Activated CD8-positive, alpha-beta memory T cell treated with anti-CD3 and anti-CD28 coated beads, Interleukin-2, amount 50 U/mL, for 1 hour (primary cell): Measurements from ENCODE around the gene KRTAP10-7.
"Not testable (repeated sequence)": the region's sequence is repeated elsewhere in the genome, so short reads cannot be mapped to it uniquely, and the experiment has no call there.

Experiments
- DNase-seq: peaks from one replicate; pipeline ENCODE4 v3.0.0-alpha.2; 2020; ENCODE audit errors: extremely low read depth

KRTAP10-7 gene

DNA sequence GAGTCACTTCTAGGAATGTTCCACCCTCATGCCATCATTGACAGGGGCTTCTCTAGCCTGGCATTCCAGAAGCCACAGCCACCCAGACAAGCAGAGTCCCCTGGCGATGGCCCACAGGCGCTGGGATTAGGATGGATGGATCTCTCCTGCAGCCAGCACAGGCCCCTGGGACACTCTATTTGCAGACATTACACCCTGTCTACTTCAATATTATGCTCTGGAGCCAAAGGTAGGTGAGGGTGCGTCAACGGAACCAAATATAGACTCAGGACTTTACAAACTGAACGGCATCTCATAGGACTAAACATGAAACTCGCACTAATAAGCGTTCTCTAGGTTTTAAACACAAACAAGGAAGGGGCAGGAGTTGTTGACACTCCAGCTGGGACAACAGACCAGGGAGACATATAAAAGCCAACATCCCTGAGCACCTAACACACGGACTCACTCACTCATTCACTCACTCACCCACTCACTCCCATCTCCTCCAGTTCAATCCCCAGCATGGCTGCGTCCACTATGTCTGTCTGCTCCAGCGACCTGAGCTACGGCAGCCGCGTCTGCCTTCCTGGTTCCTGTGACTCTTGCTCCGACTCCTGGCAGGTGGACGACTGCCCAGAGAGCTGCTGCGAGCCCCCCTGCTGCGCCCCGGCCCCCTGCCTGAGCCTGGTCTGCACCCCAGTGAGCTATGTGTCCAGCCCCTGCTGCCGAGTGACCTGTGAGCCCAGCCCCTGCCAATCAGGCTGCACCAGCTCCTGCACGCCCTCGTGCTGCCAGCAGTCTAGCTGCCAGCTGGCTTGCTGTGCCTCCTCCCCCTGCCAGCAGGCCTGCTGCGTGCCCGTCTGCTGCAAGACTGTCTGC lies at the start of gene KRTAP10-7:
KRTAP10-7 (plus strand) TSS at position 480 of the 861 bp plus-strand sequence; CDS start at position 505, 25 bp downstream.
- DNase-seq, result not testable (repeated sequence)

DNA sequence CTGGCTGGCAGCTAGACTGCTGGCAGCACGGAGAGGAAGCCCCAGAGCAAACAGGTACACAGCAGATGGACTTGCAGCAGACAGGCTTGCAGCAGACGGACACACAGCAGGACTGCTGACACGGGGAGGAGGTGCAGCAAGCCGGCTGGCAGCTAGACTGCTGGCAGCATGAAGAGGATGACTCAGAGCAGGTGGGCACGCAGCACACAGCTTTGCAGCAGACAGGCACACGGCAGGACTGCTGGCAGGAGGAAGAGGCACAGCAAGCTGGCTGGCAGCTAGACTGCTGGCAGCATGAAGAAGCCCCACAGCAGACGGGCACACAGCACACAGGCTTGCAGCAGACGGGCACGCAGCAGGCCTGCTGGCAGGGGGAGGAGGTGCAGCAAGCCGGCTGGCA lies 49.6 kb upstream of the KRTAP10-7 start:
- DNase-seq, result no peak

DNA sequence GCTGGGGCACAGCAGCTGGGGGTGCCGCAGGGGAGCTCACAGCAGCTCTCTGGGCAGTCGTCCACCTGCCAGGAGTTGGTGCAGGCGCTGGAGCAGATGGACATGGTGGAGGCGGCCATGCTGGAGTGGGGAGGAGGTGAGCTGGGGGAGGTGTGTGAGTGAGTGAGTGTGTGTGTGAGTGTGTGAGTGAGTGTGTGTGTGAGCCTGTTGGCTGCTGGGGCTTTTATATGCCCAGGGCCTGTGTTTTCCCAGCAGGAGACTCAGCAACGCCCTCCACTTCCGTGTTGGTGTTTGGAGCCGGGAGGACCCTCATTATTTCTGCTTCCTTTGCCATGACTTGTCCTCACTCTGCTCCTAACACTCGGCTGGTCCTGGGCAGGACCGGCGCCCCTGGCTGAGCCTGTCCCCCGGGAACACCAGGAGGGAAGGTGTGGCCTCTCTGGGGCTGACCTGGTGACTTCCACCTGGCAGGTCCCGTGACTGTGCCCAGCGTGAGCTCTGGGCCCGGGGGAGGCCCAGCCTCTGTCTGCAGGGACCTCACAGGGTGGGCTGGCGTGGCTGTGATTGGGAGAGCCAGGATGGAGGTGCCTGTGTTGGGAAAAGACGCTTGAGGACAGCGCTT lies 48.9 kb upstream of the KRTAP10-7 start, which contains the start of gene KRTAP10-2:
KRTAP10-2 (minus strand) TSS at position 166 of the 622 bp plus-strand sequence; CDS start at position 119, 47 bp downstream.
- DNase-seq, result no peak

GRCh38 chr21:44552136-44552535 lies 48.3 kb upstream of the KRTAP10-7 start:
- no peak for DNase-seq

DNA sequence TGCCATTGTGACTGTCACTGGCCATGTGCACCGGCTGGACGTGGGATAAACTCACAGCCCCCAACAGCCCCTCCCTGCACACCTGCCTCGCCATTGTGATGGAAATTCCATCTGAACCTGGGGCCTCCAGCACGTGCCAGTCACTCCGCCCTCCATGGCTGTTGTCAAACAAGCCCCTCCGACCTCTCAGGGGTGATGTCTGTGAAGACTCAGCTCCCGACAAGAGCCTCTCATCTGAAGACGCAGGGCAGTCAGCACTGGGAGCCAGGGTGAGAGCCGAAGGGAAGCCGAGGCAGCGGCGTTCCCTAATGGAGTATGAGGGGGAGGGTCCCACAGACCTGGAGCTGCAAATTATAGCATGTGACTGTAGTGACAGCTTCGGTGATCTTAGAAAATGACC lies 47.7 kb upstream of the KRTAP10-7 start:
- no peak for DNase-seq

DNA sequence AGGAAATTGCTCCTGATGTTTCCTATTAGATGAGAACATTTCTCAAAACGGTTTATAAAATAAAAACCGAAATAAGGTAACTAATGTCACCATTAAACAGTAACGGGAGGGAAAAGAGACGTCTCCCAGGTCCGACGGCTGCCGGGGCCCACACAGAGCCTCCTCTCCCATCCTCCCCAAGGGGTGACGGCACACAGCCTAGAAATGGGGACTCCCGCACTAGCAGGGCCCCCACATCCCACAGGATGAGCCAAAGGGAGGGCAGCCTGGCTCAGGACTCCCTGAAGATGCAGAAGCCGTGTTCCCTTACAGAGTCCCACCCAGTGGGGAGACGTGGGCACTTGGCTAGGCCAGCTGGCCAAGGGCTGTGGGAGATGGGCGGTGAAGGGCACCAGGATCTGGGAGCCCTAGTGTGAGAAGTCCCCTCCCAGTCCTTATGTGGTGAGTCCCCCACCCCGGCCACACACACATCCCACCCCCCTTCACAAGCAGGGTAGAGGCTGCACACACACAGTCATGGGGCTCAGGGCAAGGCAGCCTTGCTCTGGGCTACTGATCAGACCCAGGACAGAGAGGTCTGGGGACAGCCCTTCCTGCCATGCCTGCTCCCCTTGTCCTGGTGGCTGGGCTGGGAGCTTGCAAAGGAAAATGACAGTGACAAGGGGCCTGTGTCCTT lies 45.1 kb upstream of the KRTAP10-7 start:
- no peak for DNase-seq

GRCh38 chr21:44556879-44557278 lies 43.5 kb upstream of the KRTAP10-7 start:
- no peak for DNase-seq

GRCh38 chr21:44557491-44558328 lies 42.7 kb upstream of the KRTAP10-7 start:
- DNase-seq, result no peak

GRCh38 chr21:44558329-44558675 lies 42.1 kb upstream of the KRTAP10-7 start:
- not testable (repeated sequence) for DNase-seq

DNA sequence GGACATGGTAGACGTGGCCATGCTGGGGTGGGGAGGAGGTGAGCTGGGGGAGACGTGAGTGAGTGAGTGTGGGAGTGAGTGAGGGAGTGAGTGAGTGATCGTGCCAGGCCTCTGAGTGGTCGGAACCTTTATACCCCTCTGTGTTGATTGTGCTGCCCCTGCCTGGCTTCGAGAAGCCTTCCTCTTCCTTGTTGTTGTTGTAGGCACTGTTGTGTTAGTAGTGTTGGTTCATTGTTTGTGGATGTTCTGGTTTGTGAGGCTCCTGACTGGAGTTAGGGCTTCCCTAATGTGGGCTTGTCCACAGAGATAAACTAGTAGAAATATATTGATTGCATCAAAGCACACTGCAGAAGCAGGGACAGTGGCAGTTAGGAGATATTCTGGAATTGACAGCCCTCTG lies 41.7 kb upstream of the KRTAP10-7 start, which contains the start of gene KRTAP10-3:
KRTAP10-3 (minus strand) TSS at position 101 of the 400 bp plus-strand sequence; CDS start at position 21, 80 bp downstream.
- no peak for DNase-seq

DNA sequence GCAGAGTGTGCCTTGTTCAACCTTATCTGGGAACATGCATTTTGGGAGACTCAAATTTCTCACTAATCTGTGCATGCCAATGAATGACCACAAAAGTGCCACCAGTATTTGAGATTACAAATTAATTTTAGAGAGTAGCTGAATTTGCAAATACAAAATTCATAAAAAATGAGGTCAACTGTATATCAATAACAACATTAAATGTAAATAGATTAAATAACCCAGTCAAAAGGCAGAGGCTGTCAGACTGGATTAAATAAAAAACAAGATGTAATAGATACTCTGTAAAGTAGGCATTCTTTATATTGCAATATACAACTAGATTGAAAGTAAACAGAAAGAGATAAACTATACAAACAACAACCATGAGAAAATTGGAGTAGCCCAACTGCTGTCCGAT lies 36.3 kb upstream of the KRTAP10-7 start:
- no peak for DNase-seq

GRCh38 chr21:44564886-44565598 lies 35.4 kb upstream of the KRTAP10-7 start:
- no peak for DNase-seq

- no peak for DNase-seq
Observed at GRCh38 chr21:44566403-44566802, 34.0 kb upstream of the KRTAP10-7 start.

- DNase-seq, result no peak
Observed at GRCh38 chr21:44567481-44568171, 32.8 kb upstream of the KRTAP10-7 start.

- DNase-seq, result no peak
Observed at GRCh38 chr21:44568261-44568660, 32.1 kb upstream of the KRTAP10-7 start.

GRCh38 chr21:44568667-44569556 lies 31.5 kb upstream of the KRTAP10-7 start:
- no peak for DNase-seq

GRCh38 chr21:44569861-44570517 lies 30.4 kb upstream of the KRTAP10-7 start:
- no peak for DNase-seq

DNA sequence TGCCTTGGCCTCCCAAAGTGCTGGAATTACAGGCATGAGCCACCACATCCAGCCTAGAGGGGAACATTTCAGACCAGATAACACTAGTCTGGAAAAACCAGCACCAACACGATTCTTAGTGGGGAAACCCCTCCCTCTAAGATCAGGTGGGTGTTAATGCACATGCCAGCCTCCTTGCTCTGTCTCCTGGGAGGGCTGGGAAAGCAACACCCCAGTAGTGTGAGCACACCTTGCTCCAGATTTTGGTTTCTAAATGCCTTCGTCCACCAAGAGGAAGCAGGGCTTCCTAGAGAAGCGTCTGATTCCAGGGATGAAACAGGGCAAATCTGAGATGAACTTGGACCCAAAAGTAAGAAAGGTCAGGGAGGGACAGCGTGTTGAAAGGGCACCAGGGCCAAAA lies 29.1 kb upstream of the KRTAP10-7 start:
- DNase-seq, result no peak
